ENCODE measurements around the gene TREM1. TPM values are rescaled to one million over a fixed set of nuclear protein-coding genes. Genes with fewer than 3 reads are reported as not detected.

Gene TREM1
- total RNA-seq, 1 donor from 2014 or later, result 61.2 TPM

DNA sequence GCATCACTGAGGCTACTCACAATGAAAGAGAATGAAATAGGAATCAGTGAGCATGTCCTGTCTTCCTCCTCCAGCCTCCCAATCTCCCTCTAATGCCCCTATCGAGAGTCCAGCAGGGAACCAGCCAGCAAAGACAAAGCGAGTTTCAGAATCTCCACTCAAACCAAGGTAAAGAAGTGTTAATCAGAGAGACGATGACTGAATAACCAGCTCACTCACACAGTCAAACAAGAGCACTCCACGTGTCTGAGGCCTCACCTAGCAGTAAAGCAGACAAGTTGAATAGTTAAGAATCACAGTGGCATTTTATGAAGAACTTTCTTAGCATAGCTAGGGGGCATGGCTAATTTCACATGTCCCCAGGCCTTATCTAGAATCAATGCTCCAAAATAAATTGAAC lies 3.3 kb upstream of the TREM1 start:
- ATAC-seq (no peak), DNase-seq (no peak)
- TF ChIP-seq, protein P1, sequence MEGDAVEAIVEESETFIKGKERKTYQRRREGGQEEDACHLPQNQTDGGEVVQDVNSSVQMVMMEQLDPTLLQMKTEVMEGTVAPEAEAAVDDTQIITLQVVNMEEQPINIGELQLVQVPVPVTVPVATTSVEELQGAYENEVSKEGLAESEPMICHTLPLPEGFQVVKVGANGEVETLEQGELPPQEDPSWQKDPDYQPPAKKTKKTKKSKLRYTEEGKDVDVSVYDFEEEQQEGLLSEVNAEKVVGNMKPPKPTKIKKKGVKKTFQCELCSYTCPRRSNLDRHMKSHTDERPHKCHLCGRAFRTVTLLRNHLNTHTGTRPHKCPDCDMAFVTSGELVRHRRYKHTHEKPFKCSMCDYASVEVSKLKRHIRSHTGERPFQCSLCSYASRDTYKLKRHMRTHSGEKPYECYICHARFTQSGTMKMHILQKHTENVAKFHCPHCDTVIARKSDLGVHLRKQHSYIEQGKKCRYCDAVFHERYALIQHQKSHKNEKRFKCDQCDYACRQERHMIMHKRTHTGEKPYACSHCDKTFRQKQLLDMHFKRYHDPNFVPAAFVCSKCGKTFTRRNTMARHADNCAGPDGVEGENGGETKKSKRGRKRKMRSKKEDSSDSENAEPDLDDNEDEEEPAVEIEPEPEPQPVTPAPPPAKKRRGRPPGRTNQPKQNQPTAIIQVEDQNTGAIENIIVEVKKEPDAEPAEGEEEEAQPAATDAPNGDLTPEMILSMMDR (IDR thresholded peaks at IDR 0.05), result no peak
- Histone ChIP-seq H3K36me3 (no peaks in the 10 kb centered on the region), H3K4me3 (no peak overlapping the region), H3K9me3 (no peaks in the 10 kb centered on the region), H3K27ac (no peak overlapping the region), H3K27me3 (no peaks in the 10 kb centered on the region), H3K4me1 (peaks cover 27% of the 10 kb centered on the region)
- intact Hi-C loops (cut with DNase I), result no loop called here

DNA sequence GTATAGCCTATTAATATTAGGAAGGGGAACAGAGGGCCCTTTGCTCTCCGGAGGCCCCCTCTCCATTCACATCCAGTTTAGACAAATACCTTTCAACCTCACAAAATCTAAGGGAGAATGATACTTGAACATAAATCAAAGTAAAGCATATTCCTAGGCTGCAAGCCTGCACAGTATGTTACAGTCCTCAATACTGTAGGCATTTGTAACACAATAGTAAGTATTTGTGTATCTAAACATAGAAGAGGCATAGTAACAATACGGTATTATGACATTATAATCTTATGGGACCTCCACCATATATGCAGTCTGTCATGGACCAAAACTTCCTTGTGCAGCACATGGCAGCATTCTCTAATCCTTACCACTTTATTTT lies 2.3 kb upstream of the TREM1 start:
- H3K27ac ChIP-seq, result no peak overlapping the region
- H3K9me3 ChIP-seq, result no peaks in the 10 kb centered on the region
- TF ChIP-seq, protein P1 (IDR thresholded peaks at IDR 0.05), result no peak
- ATAC-seq (no peak), DNase-seq (no peak)
- H3K4me3 ChIP-seq, result no peak overlapping the region
- peaks cover 27% of the 10 kb centered on the region for H3K4me1 ChIP-seq
- H3K27me3 ChIP-seq, result no peaks in the 10 kb centered on the region
- H3K36me3 ChIP-seq, result no peaks in the 10 kb centered on the region
- intact Hi-C loops (cut with DNase I), result no loop called here

DNA sequence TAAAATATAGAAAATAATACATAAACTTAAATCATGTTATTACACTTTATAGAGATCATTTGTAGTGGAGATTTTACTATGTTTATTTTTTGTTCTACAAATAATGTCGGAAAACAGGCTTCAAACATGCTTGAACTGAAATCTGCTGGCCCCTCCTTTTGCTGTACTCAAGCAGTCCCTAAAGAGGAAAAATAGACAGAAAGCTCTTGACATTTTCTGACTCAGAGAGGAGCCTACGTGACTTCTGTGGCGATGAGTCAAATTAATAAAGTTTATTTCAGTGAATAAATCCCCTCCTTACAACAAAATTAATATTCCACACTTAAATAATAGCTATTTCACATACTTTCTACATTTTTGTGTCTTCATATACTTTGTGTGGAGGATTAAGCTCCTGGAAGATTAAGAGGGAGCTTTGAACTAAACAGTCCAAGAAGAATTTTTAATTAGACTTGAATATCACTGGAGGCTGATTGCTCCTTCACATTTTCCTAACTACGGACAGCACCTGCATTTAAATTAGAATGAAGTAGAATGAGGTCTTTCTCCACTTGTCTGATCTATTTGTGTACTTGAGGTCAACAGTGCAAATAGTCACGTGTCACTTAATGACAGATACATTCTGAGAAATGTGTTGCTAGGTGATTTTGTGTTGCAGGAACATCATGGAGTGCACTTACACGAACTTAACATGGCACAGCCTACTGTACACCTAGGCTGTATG lies 1.7 kb upstream of the TREM1 start:
- Histone ChIP-seq H3K27me3 (no peaks in the 10 kb centered on the region), H3K9me3 (no peaks in the 10 kb centered on the region), H3K4me3 (no peak overlapping the region), H3K27ac (no peak overlapping the region), H3K36me3 (no peaks in the 10 kb centered on the region), H3K4me1 (peaks cover 27% of the 10 kb centered on the region)
- intact Hi-C loops (cut with DNase I), result no loop called here
- ATAC-seq, result peak; percentile 52
- TF ChIP-seq, protein P1 (IDR thresholded peaks at IDR 0.05), result no peak
- DNase-seq, result no peak

DNA sequence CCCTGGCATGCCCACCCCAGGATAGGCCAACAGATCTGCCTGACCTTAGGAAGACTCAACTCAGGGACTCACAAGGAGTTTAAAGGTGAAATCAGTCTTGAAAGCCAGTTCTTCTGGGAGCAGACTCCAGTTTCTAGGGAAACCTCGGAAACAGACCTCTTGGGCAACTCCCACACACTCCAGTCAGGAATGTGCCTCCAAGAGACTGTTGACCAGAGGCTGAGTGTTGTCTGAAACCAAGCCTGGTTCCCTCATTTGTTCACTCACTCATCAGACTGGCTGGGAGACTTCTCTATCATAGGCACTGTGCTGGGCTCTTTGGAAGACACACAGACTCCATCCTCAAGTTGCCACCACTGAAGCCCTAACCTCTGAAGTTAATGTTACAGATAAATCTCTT lies 1.8 kb downstream of the TREM1 start:
- Histone ChIP-seq H3K36me3 (no peaks in the 10 kb centered on the region), H3K9me3 (no peaks in the 10 kb centered on the region), H3K27ac (peak overlapping the region; percentile 59), H3K27me3 (no peaks in the 10 kb centered on the region), H3K4me3 (peak overlapping the region; percentile 27), H3K4me1 (peaks cover 27% of the 10 kb centered on the region)
- intact Hi-C loops (cut with DNase I), result no loop called here
- TF ChIP-seq, protein P1 (IDR thresholded peaks at IDR 0.05), result no peak
- no peak for DNase-seq
- ATAC-seq, result peak; percentile 73

DNA sequence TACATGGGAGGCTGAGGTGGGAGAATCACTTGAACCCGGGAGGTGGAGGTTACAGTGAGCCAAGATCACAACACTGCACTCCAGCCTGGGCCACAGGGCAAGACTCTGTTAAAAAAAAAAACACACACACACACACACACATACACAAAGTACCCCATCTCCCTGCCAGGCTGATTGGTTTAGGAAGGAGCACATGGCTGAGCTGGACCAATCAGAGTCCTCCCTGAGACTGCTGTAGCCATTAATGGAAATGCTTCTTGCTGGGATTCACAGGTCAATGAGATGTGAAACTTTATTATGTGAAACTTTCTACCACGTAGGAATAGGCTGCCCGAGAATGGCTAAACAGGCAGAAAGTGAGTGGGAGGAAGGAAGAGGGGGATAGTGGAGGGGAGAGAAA lies 2.9 kb downstream of the TREM1 start:
- no peak overlapping the region for H3K4me3 ChIP-seq
- TF ChIP-seq, protein P1 (IDR thresholded peaks at IDR 0.05), result no peak

More for the DNA sequence above, 2.9 kb downstream of the TREM1 start:
- Histone ChIP-seq H3K4me1 (peaks cover 35% of the 10 kb centered on the region), H3K27ac (no peak overlapping the region), H3K36me3 (no peaks in the 10 kb centered on the region), H3K27me3 (no peaks in the 10 kb centered on the region), H3K9me3 (no peaks in the 10 kb centered on the region)
- ATAC-seq (no peak), DNase-seq (no peak)
- intact Hi-C loops (cut with DNase I), result no loop called here

Data from upper lobe of right lung (tissue), 1 donor.